NOMO-1 (cell line): ENCODE data around the gene TAS2R46.
"Not testable (repeated sequence)": the region's sequence is repeated elsewhere in the genome, so short reads cannot be mapped to it uniquely, and the experiment has no call there.

Experiments used
- DNase-seq, 2 experiments: peaks; one replicate each; lab custom pipeline; 2025; ENCODE audit not compliant: unreplicated experiment in 2 of 2; lab: John Stamatoyannopoulos, UW

TAS2R46 gene

GRCh38 chr12:11040162-11040561 lies 21.9 kb downstream of the TAS2R46 start:
- DNase-seq = no peak

GRCh38 chr12:11039171-11039570 lies 22.9 kb downstream of the TAS2R46 start:
- DNase-seq = no peak

- not testable (repeated sequence) for DNase-seq
Observed at GRCh38 chr12:11033959-11034358, 28.1 kb downstream of the TAS2R46 start.

GRCh38 chr12:11031307-11031706 lies 30.8 kb downstream of the TAS2R46 start, which contains the start of gene TAS2R31:
TSS of gene TAS2R31 (minus strand) at chr12:11031407. CDS start at chr12:11031335, 72 bp downstream.
- no peak for DNase-seq

- no peak for DNase-seq
Observed at GRCh38 chr12:11026118-11026517, 36.0 kb downstream of the TAS2R46 start.

GRCh38 chr12:11023387-11023786 lies 38.7 kb downstream of the TAS2R46 start:
- DNase-seq = no peak

- no peak for DNase-seq
Observed at GRCh38 chr12:11022520-11022919, 39.6 kb downstream of the TAS2R46 start, which contains the start of gene TAS2R19. TSS of gene TAS2R19 (minus strand) at chr12:11022620. CDS start at chr12:11022571, 49 bp downstream.

- no peak for DNase-seq
Observed at GRCh38 chr12:11016937-11017336, 45.2 kb downstream of the TAS2R46 start.

- DNase-seq = no peak
Observed at GRCh38 chr12:11015775-11016430, 46.2 kb downstream of the TAS2R46 start.

- DNase-seq = no peak
Observed at GRCh38 chr12:11014234-11014633, 47.9 kb downstream of the TAS2R46 start.
